Esophagus muscularis mucosa (tissue), 4 donors: Measurements from ENCODE around the gene MYO10. TPM values are rescaled to one million over a fixed set of nuclear protein-coding genes. Genes with fewer than 3 reads are reported as not detected.

Experiments
- DNase-seq: peaks from one replicate; pipeline ENCODE4 v3.0.0-alpha.2; 2017; ENCODE audit errors: extremely low spot score
- H3K27ac ChIP-seq, 4 donors: fragments of 200-600 bp; sonication (generic); replicated peaks in 1 of 4; 1 replicate in 3 of 4; 2 replicates in 1 of 4; pipeline ENCODE4 v1.5.1; 2016 to 2019; ENCODE audit warnings: mild to moderate bottlenecking in 1 of 4
- H3K27me3 ChIP-seq, 4 donors: fragments of 200-600 bp; sonication (generic); one replicate each; pipeline versions ENCODE4 v1.5.1 to v1.6.0; 2016 to 2019
- H3K36me3 ChIP-seq, 4 donors: fragments of 200-600 bp; sonication (generic); one replicate each; pipeline ENCODE4 v1.5.1; 2016 to 2019
- H3K4me1 ChIP-seq, 4 donors: fragments of 200-600 bp; sonication (generic); one replicate each; pipeline ENCODE4 v1.5.1; 2016 to 2019
- H3K4me3 ChIP-seq, 4 donors: fragments of 200-600 bp; sonication (generic); 1 replicate in 2 of 4; 2 replicates in 2 of 4; pipeline ENCODE4 v1.5.1; 2016 to 2019; ENCODE audit warnings: mild to moderate bottlenecking in 4 of 4, moderate library complexity in 1 of 4
- H3K9me3 ChIP-seq, 4 donors: fragments of 200-600 bp; sonication (generic); 1 replicate in 3 of 4; 2 replicates in 1 of 4; pipeline ENCODE4 v1.5.1; 2016 to 2019
- CTCF ChIP-seq, 3 experiments: fragments of 200-600 bp in 2 of 3; fragments of 450-650 bp in 1 of 3; sonication (generic) in 2 of 3; IDR thresholded peaks; one replicate each; pipeline ENCODE4 v1.5.1; 2017 to 2019; ENCODE audit warnings: antibody characterized with exemption in 3 of 3, mild to moderate bottlenecking in 2 of 3, moderate library complexity in 1 of 3
- EP300 ChIP-seq: sonication (generic); formaldehyde crosslinking; IDR thresholded peaks from one replicate; pipeline ENCODE4 v1.6.1; 2017; ENCODE audit warnings: antibody characterized with exemption
- POLR2A ChIP-seq: fragments of 450-650 bp; IDR thresholded peaks from one replicate; pipeline ENCODE4 v1.6.1; 2017; ENCODE audit warnings: antibody characterized with exemption, moderate library complexity, mild to moderate bottlenecking, low read depth
- POLR2AphosphoS5 ChIP-seq, 2 donors: sonication (generic); formaldehyde crosslinking; IDR thresholded peaks; one replicate each; pipeline ENCODE4 v1.6.1; 2017; ENCODE audit warnings: antibody characterized with exemption in 2 of 2
- WGBS: methylation state at CpG from one replicate; pipeline ENCODE4 v1.1.5; 2018; 5-methylcytosine and 5-hydroxymethylcytosine counted together
- intact Hi-C: fragments of 100-400 bp; cut with DNase I; formaldehyde crosslinking; loops from one replicate; pipeline ENCODE4 v1.15.1; 2023
- total RNA-seq, 4 donors: library from RNA; depleted of rRNA; stranded (reverse); fragments of >200 nt; gene quantifications; one replicate each; pipeline versions ENCODE4 v1.1.0 to v1.2.1, GENCODE V29; 2016

MYO10 gene
- total RNA-seq, 4 donors from 2014 or later, result 7.1 to 9.3 (median 7.8) TPM

DNA sequence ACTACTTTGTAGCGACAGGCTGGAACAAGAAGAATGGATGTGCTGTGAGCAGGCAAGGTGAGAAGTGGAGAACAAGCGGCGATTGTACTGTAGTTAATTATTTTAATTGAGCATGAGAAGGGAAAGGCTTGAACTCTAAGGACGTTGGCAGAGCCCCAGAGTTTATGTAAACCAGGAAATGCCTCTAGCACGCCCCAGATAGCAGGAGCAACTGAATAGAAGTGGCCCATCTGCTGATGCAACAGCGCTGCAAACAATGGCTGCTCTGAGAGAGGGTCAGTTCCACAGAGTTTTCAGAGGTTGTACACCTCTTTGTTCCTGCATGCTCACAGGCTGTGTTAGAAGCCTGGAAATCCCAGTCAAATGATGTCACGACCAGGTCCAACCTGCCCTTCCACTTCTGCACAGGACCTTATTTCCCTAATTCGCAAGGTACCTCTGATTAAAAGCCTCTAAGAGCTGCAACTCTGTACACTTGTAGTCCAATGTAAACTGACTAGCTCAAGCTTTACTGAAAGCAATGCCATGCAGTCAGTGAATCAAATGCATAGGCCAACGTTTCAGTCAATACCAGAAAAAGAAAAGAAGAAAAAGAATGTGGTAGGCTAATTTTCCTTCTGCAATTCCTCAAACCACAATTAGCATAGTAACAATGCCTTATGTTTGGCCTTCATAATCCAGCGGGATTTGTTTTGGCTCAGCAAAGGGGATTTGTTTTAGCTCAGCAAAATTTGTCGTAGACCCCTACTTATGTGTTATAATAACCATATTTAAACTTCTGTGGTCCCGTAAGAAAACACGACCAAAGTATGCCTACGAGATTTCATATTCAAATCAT is 199.7 kb downstream of the MYO10 start:
- Histone ChIP-seq H3K27ac (no peak overlapping the region), H3K36me3 (no peaks in the 10 kb centered on the region), H3K27me3 (peaks cover 0 to 7% (median 0%) of the 10 kb centered on the region in 4 donors), H3K4me1 (peaks cover 0 to 17% (median 3%) of the 10 kb centered on the region in 4 donors), H3K4me3 (no peak overlapping the region), H3K9me3 (no peaks in the 10 kb centered on the region)
- intact Hi-C loops, result no loop called here
- 65% methylated on average over 13 of the region's 14 CpGs for WGBS
- no peak for TF ChIP-seq EP300
- TF ChIP-seq CTCF (IDR thresholded peaks at IDR 0.05), result no peak
- no peak for TF ChIP-seq POLR2A
- TF ChIP-seq POLR2AphosphoS5 (IDR thresholded peaks at IDR 0.05), result no peak
- no peak for DNase-seq

DNA sequence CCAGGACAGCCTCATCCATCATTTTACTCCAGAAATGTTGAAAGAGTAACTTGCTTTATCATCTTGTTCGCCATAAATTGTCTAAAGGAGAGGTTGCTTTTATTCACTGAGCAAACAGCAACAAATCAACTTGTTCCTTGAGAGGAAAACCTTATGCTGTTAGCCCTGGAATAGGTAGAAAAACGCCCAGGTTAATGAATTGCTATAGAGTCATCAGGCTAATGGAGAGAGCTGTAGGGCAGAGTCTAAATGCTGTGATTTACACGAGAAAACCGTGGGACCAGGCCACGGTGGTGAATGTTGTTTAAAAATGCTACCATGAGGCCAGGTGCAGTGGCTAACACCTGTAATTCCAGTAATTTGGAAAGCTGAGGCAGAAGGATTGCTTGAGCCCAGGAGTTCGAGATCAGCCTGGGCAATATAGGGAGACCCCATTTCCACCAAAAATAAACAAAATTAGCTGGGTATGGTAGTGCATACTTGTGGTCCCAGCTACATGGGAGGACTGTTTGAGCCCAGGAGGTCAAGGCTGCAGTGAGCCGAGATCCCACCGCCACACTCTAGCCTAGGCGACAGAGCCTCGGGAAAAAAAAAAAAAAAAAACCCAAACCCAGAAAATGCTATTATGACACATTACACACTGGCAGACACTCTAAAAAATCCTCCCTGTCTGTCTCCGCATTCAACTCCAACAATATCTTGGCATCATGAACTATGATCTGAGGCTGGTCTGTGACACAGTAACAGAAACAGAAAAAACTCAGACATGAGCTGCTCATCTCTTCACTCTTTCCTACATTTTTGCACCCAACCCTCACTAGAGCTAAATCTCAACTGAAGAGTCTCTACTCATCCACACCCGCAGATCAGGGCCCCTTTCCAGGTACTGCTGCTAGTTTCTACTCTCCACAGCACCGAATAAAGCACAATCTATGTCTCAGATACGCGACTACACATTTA is 200.7 kb downstream of the MYO10 start:
- H3K27me3 ChIP-seq, result peaks cover 0 to 7% (median 0%) of the 10 kb centered on the region in 4 donors
- peaks cover 0 to 17% (median 3%) of the 10 kb centered on the region in 4 donors for H3K4me1 ChIP-seq
- intact Hi-C loops, result no loop called here
- no peak for DNase-seq
- TF ChIP-seq POLR2A (no peak), POLR2AphosphoS5 (IDR thresholded peaks at IDR 0.05) (no peak), CTCF (IDR thresholded peaks at IDR 0.05) (no peak), EP300 (no peak)
- no peaks in the 10 kb centered on the region for H3K36me3 ChIP-seq
- WGBS, result 79% methylated on average over 15 of the region's 15 CpGs
- H3K27ac ChIP-seq, result no peak overlapping the region
- no peaks in the 10 kb centered on the region for H3K9me3 ChIP-seq
- no peak overlapping the region for H3K4me3 ChIP-seq

DNA sequence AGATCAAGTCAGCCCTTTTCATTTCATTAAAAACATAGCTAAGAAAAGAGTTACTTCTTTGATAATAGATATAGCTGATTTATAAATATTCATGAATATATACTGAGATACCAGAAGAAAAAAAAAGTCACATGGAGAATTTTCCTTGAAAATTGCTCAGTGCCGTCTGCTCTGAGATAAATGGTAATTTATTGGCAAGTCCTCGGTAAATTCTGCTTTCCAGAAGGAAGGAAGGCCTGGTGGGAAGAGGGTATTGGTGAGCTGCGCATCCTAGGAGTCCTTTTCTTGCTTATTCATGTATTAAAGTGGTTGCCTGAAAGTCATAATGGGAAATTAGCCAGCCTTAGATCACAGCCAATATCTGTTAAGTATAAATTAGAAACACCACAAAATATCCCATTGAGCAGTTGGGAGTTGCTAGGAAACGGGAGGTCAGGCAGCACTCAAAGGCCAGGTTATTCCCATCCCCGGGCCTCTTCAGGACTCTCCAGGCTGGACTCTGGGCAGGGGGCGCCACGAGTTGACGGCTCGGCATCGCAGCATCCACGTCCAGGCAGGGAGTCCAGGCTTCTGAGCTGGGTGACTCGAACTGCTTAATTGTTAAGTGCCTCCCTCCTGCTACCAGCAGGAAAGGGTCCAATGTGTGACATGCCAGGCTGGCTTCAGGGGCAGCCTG is 202.6 kb downstream of the MYO10 start:
- WGBS, result 86% methylated on average over 12 of the region's 12 CpGs
- H3K36me3 ChIP-seq, result no peaks in the 10 kb centered on the region
- H3K4me1 ChIP-seq, result peaks cover 0 to 17% (median 3%) of the 10 kb centered on the region in 4 donors
- no peak for DNase-seq
- intact Hi-C loops, result no loop called here
- H3K4me3 ChIP-seq, result no peak overlapping the region
- peaks cover 0 to 4% (median 0%) of the 10 kb centered on the region in 4 donors for H3K27me3 ChIP-seq
- no peak for TF ChIP-seq POLR2AphosphoS5 (IDR thresholded peaks at IDR 0.05)
- no peak for TF ChIP-seq CTCF (IDR thresholded peaks at IDR 0.05)
- TF ChIP-seq EP300, result no peak
- no peak for TF ChIP-seq POLR2A
- H3K9me3 ChIP-seq, result no peaks in the 10 kb centered on the region
- no peak overlapping the region for H3K27ac ChIP-seq

GRCh38 chr5:16732356-16732755 is 203.7 kb downstream of the MYO10 start:
- DNase-seq, result no peak
- H3K4me1 ChIP-seq, result peaks cover under 1 to 24% (median 11%) of the 10 kb centered on the region in 4 donors
- H3K27ac ChIP-seq, result no peak overlapping the region
- H3K9me3 ChIP-seq, result no peaks in the 10 kb centered on the region
- H3K36me3 ChIP-seq, result no peaks in the 10 kb centered on the region
- 93% methylated on average over 5 of the region's 5 CpGs for WGBS
- no peak overlapping the region for H3K4me3 ChIP-seq
- TF ChIP-seq POLR2A, result no peak
- TF ChIP-seq EP300, result no peak
- no peak for TF ChIP-seq CTCF (IDR thresholded peaks at IDR 0.05)
- no peak for TF ChIP-seq POLR2AphosphoS5 (IDR thresholded peaks at IDR 0.05)
- intact Hi-C loops, result no loop called here
- H3K27me3 ChIP-seq, result peaks cover 0 to 4% (median 0%) of the 10 kb centered on the region in 4 donors
